Activated T-cell treated with anti-CD3 and anti-CD28 coated beads for 24 hours (primary cell): ENCODE results near the gene TMEM185B.

Experiments
- DNase-seq: peaks from one replicate; pipeline ENCODE4 v3.0.0-alpha.2; 2020; ENCODE audit warnings: low read depth

The TMEM185B gene

DNA sequence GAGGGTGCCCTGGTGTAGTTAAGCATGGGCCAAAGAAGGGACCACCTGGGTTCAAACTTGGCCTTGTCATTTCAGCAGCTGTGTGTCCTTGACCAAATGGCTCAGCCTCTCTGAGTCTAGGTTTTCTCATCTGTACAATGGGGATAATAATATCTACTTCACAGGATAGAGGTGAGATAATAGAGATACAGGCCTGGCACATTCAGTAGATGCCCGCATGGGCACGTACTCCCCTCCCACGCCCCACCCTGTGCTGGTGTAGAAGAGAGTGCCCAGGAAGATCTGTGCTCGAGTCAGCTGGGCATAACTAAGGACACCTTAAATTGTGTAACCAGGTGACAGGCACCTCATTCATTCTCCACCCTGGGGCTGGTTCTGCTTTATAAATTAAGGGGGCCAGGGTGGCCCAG is 8.4 kb upstream of the TMEM185B start:
- DNase-seq: peak; percentile 27

DNA sequence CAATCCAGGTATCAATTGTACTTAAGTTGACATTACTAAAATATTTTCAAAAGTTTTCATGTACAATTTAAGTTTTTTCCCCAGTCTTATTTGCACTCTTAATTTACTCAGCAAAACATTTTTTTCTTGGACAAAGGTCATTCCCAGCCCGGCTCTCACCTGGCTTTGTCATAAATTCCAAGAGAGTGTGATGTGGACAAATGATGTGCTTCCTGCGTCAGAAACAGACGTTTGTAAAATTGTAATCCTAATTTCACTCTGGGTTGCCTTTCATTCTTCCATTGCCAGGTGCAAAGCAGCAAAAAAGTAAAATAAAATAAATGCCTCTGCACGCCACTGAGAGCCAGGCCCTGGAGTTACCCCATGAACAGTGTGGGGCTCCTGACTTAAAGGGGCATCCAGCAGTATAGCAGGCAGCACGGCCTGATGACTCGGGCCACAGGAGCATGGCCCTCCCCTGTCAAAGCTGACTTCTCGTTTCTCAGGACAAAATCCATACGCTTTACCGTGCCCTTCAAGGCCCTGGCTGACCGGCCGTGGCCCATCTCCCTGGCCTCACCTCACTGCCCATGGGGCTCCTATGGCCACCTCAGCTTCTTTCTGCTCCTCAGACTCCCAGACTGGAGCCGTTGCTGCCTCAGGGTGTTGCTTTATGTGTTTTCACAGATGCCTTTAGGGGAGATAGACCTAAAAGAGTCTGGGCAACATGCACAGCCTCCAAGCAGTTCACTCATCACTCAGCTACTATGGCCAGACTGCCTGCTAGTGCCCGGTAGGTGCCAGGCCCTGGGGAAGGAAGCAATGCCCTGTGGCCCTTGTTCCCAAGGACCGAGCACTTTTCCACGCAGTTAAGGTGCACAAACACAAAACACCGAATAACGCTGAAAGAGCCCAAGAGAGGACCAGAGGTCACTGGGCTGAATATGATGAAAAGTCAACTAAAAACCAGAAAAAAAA is 7.6 kb upstream of the TMEM185B start:
- no peak for DNase-seq

DNA sequence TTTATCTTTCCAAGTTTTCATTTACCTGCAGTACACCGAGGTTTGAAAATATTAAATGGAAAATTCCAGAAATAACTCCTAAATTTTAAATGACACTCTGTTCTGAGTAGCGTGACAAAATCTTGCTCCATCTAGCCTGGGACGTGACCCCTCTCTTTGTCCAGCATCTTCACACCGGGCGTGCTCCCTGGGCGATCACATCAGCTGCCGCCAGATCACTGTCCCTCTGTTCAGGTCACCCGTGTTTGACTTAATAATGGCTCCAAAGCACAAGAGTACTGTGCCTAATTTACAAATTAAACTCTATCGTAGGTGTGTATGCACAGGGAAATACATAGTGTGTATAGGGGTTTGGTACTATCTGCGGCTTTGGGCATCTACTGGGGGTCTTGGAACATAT is 6.1 kb upstream of the TMEM185B start:
- DNase-seq: no peak

DNA sequence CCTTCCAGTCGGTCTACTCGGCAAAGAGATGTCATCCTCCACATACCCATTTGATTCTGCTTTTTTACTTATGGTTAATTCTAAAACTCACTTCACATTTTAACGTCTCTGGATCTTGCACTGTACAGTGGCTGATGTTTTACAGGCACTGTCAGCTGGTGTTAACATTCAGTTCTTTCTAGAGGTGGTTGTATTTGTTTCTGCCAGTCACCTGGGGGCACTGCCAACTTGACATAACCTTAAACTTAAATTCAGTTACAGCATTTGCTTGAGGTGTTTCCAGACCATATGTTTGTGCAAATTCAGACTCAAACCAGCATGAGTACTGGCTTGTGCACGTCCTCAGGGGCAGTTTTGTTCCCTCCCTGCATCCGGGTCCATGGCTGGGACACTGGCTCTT is 5.3 kb upstream of the TMEM185B start:
- no peak for DNase-seq

DNA sequence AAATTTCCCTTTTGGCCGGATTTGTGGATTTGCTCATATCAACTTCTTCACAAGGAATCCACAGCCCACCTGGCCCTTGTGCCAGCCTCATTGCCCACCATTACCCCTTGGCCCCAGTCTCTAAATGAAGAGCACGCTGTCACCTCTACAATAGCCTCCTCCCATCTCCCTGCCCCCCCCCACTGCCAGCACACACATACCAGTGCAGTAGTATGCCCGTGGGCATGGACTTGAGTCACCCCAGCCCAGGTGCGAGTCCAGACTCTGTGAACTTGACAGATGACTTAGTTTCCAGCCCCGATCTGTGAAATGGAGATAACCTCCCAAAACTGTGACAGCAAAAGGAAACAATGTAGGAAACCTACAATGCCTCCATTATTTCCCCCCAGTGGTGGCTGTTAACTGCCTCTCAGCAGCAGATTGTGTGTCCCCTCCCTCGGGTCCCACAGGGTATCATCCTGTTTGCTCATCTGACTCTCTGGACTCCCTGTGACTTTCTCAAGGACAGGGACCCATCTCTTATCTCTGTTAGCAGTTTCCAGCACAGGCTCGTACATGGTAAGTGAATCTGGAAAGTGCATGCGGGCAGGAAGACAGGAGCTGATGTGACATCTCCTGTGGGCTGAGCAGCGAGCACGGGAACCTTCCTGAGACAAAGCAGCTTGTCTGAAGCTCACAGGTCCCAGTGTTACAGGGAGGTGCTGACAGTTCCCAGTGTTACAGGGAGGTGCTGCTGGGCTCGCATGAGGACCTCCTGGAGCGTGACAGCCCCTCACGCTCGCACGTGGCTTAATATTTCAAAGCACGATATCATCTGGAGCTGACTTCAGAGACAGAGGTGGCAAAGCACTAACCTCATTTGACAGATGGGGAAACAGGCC is 4.2 kb upstream of the TMEM185B start:
- DNase-seq: no peak

DNA sequence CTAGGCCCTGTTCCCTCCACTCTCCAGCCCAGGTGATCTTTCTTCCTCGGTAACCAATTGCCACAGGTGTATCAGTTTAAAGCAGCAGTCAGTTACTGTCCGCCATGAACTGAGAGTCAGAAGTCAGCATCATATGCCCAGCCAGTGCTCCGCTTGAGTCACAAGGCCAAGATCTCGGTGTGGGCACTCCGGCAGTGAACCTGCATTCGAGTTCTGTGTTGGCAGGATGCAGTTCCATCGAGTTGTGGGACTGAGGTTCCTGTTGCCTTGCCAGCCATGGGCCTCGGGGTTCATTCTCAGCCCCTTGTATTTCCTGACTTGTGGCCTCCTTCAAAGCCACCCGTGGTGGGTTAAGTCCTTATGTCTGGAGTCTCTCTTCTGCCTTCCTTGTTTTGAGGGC is 3.1 kb upstream of the TMEM185B start:
- no peak for DNase-seq

DNA sequence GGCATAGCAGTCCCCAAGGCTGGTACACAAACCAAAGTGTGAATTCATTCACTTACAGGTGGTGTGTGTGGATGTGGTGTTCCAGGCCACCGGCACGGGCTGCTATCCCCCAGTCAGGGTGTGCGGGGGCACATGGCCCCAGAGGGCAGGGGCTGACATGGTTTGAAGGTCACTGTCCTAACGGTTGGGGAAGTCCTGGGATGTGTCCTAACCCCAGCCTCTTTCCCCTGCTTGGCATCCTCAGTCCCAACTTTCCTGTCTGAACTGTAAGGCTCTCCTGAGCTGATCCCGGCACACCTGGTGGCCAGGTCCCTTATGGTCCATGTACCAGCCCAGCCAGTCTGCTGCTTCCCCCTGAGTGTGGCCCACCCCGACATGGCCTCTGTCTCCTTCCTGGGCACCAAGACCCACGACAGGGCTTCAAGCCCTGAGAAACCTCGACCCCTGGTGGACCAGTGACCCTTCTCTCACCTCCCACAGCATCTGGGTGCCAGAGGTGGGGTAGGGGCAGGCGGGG is 2.4 kb upstream of the TMEM185B start:
- DNase-seq: no peak

DNA sequence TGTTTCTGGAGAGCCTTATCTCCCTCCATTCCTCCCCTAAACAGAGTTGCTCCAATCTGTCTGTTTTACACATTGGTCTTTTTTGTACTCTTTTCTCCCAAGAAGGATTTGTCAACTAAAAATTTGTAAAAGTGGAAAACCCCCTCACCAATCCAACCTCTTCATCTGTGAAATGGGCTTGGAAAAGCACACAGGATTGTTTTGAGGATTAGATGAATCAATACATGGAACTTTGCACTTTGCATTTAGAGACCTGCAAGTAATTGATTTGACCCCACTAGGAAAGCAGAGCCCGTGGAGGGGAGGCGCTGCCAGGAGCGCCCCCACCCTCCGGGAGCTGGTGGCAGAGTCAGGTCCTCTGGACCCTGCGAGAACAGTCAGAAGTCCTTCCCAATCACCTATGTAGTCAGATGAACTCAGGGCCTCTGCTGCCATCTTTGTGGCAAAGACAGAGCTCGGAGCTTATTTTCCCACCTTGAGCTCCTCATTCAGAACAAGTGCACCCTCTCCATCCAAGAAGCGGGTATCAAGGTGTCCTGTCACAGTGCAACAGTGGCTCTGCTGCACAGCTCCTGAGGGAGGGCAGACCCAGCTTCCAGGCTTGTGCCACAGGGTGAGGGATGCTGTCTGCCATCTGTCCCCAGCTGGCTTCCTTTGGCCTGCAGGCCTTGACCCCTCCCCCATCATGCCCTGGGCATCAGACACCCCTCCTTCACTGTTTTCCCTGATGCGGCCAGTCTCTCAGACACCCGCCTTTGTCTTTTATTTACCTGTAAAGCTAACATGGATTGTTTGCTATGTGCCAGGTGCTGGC is 1.7 kb upstream of the TMEM185B start:
- no peak for DNase-seq

DNA sequence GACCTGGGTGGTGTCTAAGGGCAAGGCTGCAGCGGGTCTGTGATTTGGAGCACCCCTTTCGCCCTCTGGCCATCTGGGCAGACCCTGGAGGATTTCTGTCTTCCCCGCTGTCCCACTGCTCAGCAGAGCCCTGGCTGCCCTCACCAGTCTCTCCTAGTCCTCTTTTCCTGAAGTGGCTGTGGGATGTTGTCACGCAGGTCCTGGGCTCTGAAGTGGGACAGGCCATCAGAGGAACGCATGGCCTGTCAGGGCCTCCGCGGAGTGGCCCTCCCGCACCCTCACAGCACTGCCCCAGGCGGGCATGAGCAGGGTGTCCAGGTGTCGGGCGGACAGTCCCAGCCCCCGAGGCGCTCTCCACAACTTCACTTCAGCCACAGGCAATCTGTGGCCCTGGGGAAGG is 1.1 kb upstream of the TMEM185B start:
- no peak for DNase-seq

DNA sequence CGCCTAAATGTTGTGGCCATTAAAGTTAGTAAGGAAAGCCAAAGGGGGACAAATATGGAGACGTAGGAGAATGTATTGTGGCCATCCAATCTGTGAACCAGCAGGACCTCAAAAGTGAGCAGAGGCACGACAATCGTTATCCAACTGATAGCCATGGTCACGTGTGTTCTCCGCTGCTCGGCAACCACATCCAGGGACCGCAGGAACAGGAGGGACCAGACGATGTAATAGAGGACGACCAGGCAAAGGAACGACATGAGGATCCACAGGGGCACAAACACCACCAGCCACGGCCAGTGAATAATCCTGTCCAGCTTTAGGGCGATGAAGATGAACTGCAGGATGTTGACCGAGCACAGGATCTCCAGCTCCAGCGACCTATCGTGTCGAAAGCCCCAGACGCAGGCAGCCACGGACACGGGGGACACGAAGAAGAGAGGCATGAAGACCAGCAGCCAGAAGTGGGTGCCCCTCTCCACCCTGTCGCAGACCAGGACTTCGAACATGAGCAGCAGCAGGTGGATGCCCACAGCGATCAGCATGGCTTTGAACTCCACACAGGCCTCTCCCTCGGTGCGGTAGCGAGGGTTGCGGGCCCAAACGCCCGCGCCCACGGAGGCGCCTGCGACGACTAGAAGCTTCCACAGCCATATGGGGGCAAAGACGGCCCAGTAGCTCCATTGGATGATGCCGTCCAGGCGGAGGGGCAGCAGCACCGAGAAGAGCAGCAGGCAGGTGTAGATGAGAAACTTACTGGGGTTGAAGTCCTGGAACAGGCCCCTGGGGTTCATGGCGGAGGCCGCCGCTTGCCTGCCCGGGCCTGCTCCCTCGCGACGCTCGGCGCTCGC is 790 bp downstream of the TMEM185B start:
- no peak for DNase-seq

DNA sequence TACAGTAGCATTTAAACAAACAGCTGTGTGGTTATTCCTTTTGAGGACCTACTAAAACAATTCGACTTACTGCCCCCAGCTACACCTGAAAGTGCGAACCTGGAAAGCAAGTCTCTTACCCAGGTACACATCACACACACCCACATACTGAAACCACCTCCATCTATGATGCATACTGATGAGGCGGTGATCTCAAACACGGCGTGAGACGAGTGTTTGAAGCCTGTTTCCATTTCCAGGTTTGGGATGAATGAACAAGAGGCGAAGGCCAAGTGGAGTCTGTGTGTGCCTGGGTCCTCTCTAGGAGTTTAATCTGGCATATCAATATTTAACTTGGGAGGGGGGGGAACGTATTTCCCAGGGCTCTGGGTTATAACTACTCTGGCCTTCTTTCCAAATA is 1.6 kb downstream of the TMEM185B start:
- DNase-seq: no peak

DNA sequence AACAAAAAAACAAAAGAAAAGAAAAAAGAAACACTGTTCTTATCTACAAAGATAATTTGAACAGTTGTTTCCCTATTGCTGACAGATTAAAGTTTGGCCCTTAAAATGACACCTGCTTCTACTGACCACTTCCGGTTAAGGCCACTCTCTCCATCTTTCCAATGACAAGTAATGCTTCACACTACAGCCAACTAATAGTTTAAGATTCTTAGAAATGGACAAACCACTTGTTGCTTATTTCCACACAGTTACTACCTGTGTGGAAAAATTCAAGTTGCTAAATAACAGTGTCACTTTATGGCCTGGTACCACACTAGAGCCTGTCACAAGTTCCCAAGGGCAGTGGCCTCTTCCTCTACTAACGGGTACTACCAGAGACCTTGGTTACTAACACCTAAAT is 2.4 kb downstream of the TMEM185B start:
- no peak for DNase-seq

DNA sequence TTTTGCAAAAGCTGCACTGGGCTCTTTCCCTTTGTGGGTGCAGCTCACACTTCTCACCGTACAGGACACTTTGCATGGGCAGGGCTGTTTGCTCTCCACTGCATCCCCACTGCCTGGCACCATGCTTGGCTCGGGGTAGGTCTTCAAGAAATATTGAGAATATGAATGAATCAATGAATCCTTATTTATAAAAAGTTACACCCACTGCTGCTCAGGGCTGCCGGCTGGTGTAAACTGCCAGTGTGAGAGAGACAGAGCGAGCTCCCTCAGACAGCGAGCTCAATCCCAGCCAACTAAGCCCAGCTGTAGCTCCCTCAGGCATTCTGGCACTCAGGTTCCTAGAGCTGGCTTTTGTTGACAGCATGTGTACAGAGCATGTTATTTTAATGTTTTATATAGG is 3.4 kb downstream of the TMEM185B start:
- DNase-seq: no peak

DNA sequence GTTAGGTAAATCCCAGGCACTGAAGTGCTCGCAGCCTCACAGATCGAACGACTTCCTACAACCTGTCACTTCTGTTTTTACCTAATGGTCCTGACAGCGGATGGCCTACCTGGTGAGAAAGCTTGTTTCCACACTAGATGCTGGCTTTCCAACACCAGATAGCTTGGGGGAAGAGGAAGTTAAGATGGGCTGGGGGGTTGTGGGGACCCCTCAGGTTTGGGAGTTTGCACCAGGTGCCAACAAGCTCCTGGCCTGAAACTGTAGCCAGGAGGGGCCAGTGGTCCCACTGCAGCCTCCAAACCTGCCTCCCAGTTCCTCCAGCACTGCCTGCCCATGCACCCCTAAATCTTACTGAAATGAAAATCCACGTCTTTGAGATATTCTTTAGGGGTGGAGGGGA is 3.9 kb downstream of the TMEM185B start:
- DNase-seq: no peak

DNA sequence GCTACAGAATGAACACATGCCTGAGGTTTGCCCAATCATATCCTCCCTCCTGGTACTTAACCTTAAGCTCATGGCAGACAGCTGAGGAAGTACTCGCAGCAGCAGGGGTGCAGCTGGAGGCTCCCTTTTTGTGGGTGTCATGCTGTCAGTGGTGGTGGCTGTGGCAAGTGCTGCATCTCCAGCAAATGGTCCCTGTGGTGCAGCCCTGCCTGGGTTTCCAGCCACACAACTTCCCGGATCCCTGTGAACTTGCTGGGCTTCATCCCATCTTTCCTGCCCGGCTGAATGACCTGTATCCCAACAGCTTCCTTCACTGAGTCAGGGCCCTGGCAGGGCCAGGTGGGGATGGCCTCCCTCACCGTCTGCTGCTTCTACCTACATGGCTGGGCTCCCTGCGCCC is 5.0 kb downstream of the TMEM185B start:
- DNase-seq: no peak

DNA sequence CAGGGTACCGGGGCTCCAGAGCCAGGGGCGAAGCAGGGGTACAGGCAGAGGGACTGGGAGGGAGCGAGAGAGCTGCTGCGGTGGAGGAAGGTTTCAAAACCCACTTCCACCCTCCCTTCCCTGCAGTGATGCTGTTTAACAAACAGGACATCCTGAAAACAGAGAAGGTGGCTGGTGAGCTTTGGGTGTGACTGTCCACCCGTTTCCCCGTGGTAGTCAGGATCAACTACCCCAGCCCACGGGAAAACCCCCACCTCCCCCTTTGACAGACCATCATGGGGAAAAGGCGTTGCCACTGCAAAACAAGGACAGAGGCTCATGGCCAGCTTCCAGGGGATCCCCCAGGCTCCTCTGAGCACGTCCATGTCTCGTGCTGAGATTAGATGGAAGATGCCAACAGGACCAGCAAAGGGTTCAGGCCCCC is 12.9 kb downstream of the TMEM185B start:
- no peak for DNase-seq

DNA sequence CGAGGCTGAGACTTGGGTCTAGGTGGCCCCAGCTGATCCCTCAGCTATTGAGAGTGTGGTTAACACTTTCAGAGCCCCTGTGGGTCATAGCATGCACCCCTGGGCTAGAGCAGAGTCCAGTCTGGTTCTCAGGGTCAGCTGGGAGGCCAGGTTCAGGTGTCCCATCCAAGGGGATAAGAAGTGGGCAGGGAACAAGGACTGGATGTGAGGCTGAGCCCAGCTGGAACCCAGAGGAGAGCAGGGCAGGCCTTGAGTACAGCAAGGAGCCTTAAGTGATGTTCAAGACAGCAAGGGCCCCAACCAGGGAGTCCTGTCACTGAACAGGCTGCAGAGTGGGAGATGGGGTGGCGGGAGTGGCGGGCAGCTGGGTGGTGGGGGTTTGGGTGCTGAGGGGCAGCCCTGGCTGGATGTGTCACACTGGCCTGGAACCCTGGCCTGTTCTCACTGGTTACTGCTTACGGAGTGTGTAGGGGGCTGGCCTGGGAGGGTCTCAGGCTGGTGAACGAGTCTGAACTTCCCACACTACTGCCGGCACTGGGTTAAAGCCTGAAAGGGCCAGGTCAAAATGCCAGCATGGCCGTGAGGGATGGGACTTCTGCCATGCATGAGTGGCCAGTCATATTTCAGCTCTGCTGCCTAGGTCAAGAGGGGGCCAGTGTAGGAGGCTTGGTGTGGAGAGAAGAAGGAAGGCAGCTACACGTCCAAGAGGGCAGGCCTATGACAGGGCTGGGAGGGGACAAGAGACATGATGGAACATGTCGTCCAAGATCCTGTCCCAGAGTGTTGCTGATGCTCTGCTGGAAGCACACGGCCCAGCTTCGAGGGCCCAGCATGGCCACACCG is 13.6 kb downstream of the TMEM185B start:
- DNase-seq: no peak

DNA sequence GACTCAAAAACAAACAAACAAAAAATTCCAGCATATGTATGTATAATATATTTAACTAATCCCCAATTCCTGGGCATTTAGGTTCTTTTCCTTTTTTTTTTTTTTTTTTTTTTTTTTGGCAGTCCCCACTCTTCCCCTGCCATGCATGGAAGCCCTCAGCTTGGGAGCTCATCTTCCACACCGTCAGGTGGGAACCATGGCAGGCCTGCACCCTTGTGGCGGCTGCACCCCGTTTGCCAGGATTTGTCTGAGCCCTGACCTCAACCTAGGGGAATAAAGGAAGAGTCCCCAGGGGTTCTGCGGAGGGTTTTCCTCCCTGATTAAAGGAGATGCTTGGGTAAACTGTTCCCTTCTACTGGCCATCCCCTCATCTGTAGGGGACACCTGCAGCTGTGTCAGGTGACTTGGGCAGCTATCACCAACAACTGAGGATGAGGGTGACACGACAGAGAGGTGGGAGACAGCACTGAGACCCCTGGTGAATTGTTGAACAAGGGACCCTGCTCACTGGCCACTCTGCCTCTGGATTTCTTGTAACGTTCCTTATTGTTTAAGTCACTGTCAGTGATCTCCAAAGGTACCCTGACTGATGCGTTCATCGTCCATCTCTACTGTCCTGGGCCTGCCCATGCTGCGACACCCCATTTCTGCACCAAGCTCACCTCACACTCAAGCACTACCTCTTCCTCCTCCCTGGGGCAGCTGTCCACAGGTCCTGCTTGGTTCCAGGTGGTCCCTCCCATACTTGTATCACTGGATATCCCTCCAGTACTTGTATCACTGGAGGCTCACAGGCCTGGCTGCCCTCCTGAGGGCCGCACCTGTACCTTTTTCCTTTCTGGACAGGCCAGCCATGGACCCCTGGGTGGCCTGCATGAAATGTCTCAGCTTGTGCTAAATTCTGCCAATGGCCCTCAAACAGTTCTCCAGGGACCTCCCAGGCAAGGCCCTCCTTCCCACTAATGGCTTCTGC is 14.5 kb downstream of the TMEM185B start:
- DNase-seq: no peak
